Stimulated activated CD4-positive, alpha-beta T cell treated with anti-CD3 and anti-CD28 coated beads, Interleukin-2, amount 100 ng/mL, for 48 hours (primary cell): ENCODE measurements around the gene HNRNPUL2.

ENCODE experiments used
- DNase-seq, 2 donors: peaks; one replicate each; pipeline ENCODE4 v3.0.0-alpha.2; 2020

Gene HNRNPUL2

DNA sequence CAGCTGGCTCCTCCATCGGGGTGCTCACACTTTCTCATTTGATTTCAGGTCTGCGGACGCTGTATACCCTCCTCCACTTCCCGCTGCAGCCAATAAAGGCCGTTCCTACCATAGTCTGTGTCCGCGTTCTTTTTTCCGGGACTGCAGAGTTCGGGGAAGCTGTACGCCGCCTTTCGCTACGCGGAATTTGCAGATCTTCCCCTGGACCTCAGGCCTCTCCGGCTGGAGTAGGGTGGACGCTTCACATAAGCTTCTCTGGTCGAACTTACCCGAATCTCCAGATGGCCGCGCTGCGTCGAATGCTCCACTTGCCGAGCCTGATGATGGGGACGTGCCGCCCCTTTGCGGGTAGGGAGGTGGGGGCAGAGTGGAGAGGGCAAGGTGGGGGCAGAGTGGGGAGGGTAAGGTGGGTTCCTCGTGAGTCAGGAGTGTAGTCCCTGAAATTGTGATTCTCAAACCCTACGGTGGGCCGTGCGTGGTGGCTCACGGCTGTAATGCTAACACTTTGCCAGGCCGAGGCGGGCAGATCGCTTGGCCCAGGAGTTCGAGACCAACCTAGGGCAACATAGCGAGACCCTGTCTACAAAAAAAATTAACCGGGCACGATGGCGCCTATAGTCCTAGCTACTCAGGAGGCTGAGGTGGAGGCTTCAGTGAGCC, 61.5 kb downstream of the HNRNPUL2 start:
- DNase-seq, result no peak

DNA sequence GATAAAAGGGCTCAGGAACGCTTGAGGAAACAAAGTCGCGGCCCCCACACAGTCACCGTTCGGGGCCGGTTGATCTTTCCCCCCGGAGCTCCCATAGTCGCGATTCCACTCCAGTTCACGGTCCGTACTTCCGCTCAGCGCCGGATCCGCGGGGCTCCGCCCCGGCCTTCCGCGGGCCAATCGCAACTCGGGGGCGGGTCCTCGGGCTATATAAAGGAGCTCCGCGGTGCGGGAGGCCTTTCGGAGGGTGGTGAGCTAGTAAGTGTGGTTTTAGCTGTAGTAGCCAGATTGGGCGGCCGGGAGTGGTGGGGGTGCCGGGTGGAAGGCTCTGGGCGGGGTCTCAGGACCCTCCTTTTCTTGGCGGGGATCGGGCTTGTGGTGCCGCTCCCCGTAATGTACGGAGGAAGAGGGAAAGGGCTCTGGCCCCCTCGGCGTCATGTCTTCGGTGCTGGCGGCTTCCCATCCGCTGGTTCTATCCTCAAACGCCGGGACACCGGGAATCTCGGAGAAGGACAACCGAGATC, 62.1 kb downstream of the HNRNPUL2 start, which contains the start of the genes C11orf98 and CSKMT:
Gene C11orf98 (minus strand): TSS at position 136 of the 524 bp plus-strand sequence. CDS start 41 bp downstream, at position 95.
Gene CSKMT (plus strand): TSS at position 238 of the 524 bp plus-strand sequence. CDS start 568 bp downstream, outside the sequence.
- peak; percentile 95 to 97 for DNase-seq

DNA sequence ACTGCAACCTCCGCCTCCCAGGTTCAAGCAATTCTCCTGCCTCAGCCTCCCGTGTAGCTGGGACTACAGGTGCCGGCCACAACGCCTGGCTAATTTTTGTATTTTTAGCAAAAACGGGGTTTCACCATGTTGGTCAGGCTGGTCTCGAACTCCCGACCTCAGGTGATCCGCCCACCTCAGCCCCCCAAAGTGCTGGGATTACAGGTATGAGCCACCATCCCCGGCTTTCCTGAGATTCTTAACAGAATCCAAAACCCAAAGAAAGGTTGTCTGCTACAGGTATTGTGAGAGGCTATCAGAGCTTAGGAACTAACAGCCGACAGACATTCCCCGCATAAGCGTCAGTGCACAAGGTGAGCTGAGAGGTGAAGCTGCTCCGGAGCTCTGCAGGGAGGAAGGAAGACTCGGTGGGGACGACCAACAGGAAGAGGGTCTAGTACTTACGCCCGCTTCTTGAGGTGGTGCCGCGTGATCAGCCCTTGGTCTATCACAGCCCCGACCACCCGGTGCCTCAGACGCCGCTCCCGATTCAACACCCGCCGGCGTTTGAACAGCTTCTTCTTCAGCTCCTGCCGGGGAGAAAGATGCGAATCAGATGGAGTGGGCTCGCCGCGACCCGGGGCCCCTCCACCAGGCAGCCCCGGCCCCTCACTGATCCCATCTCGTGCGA, 62.7 kb downstream of the HNRNPUL2 start:
- DNase-seq, result peak in 1 of 2 donors; percentile 48
